NCI-H187 treated with DMSO at 0.1 percent for 48 hours (cell line): ENCODE results near the gene HOXD10.

ENCODE experiments used
- DNase-seq: peaks from one replicate; lab custom pipeline; 2025; lab: John Stamatoyannopoulos, UW

The HOXD10 gene

GRCh38 chr2:176107731-176108181 is 8.8 kb upstream of the HOXD10 start:
- no peak for DNase-seq

DNA sequence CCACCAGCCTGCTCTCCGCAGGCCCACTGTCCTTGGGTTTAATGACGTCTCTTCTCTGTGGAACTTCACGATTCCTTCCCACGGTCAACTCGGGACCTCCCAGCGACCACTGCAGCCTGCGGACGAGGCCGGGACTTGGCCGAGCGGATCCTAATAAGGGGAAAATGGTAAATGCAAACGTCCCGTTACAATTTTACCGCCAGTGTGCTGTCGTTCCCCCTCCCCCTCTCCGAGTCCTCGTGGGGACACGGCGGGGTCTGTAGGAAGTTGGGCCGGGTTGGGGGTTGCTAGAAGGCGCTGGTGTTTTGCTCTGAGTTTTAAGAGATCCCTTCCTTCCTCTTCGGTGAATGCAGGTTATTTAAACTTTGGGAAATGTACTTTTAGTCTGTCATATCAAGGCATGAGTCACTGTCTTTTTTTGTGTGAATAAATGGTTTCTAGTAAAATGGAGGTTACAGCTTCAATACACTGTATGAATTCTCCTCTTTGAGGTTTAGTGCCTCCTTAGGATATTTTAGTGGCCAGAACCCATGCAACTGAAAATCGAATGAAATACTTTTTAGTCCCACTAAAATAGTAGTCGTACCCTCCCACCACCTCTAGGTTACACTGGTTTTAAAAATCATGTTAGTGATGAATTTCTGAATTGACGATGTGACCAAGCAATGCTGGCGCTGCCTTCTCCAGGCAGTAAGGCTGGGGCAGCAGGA is 7.2 kb upstream of the HOXD10 start:
- no peak for DNase-seq

DNA sequence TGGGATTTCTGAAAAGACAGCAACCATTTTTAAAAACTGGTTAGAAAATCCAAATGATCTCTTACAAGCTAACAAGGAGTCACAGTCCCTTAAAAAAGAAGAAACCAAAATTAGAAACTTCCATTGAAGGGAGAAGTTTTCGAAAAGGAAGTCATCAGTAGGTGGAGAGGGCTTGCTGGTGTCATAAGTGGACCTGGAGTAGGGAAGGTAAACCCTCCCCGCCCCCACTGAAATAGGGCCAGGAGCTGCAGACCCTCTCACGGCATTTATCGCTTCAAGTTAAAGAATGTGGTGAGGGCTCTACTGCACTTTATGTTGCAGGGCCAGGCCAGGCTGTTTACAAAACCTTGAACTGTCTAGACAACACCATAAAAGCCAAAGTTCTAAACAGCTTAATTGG is 6.6 kb upstream of the HOXD10 start:
- no peak for DNase-seq

DNA sequence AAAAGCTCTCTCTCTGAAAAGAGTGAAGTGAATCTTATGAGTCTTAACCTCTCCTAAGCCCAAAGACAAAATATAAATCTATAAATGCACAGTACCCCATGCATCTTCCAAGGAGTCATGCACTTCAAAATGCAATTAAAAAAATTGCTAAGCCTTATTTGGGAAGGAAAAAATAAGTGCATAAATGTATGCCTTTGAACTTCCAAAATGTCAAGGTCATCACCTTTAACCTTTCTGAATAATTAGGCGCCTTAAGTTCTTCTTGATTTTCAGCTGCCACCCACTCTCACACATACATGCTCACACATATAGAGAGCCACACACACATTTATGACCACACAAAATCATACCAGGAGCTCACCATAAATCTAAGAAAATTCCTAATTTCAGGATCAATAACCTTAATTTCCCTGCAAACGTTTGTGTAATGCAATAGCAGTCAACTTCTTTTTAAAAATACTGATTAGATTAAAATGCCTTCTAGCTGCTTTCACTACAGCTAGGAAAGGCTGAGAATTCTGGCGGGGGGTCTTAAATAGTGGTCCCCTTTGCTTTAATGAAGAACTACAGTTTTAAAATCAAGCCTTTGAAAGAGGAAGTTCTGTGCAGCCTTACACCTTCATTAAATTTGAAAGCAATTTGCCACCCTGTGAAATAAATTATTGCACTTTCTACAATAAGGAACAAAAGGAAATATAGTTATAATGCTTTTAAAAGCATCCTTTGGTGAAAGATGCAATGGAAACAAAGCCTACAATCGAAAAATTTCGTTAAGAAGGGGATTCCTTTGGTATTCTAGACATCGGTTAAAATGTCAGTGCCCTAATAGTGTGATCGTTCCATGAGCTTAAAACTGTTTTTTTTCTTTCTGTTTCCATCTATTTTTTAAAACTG is 5.9 kb upstream of the HOXD10 start:
- no peak for DNase-seq

- DNase-seq = no peak
These were observed 5.3 kb upstream of the HOXD10 start for GRCh38 chr2:176111309-176111663.

- DNase-seq = no peak
These were observed 4.7 kb upstream of the HOXD10 start for GRCh38 chr2:176111846-176112374.

DNA sequence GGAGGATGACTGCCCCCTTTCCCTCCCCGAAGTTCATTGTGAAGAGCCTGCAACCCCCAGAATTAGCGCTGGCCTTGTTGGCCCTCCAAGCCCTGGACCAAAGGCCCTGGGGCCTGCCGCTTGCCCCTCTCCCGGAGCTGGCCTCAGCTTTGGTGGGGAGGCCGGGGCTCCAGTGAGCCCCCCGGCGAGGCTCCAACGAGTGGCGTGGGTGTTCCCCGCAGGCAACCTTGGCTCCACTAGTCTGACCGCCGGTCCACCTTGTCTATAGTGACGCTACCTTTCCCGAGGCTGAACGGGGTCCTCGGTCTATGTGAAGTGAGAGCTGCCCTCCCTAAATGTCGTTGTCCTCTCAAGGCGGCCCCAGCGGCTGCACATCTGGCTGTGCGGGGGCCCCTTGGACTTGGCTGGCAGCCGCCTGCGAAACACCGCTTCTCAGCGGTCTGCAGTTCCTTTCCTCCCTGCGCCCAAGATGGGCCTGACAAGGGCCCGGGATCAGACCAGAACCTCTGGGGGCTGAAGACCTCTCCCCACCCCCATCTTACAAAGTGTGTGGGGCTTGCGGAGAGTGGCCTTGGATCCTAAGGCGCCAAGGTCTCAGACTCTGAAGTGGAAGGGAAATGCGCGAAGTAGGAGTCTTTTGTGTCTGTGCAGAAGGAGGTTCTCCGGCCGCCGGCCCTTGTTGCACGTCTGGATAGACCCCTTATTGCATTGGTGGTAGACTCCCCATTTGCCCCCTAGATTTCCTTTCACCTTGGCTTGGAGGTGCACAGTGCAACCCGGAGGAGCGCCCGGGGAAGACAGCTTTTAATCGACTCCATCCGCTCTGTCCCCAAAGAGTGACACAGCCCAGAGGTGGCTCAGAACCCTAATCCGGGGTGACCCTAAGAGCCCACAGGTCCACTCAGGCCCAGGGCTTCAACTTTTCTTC is 3.9 kb upstream of the HOXD10 start:
- no peak for DNase-seq

DNA sequence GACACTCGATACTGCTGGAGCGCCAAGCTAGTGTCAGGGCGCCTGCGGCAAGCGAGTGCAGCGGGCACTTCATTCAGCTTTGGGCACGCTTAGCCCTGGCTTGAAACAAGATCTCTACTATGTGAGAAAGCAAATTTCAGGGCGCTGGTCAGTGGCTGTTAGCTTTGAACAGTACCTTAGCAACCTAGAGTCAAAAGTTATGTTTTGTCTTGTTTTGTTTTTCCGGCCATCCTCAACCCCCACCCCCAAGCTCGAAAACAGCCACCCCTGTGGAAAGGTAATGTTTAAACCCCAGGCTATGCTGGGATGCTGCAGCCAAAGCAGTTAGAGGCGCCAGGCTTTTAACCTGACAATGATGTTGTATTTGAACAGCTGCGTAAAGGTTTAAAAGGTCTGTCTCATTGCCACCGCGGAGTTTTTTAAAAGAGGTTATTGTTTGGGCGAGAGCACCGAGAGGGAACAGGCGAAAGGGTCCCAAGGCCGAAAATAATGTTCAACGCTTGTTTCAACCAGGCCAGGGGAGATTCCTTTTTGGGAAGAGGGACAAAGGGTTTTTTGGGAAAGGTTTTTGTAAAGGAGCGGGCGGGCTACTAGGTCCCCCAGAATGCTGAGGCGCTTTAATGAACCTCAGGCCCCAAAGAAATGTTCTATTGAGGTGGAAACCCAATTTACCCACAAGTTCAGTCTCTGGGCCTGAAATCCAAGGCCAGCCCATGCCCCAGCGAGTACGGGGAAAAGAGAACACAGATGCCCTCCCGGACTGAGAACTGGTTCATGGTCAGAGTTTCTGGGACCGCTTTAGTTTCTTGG is 2.3 kb upstream of the HOXD10 start:
- DNase-seq = no peak

DNA sequence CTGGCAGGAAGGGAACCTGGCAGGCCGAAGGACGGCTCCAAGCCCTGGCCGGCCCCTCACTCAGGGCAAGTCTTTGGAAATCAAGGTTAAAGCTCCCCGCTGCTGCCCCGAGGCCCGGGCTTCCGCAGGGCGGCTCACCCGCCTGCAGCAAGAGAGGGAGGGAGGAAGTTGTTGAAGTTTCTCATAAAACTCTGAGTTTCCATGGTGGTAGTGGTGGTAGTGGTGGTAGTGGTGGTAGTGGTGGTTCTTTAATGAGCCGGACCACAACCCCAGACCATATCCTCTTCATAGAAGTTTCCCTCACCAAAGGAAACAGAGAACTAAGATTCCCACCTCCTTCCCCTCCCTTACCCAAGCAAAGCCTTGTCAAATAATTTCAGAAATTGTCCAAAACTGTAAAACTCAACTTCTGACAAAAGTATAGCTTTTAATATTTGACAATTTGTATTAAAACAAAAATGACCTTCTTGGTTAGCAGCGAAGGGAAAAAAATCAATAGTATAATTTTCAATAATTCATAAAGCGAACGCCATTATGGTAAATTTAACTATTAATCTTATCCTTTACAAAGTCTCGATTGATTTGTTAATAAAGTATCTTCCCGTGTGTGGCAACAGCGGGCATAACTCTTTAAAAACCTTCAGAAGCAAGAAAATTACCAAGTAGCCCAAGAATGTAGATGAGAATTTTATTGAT is 1.5 kb upstream of the HOXD10 start:
- DNase-seq = no peak

GRCh38 chr2:176117162-176117822 is 714 bp downstream of the HOXD10 start:
- DNase-seq = no peak

- no peak for DNase-seq
These were observed 1.3 kb downstream of the HOXD10 start for GRCh38 chr2:176117823-176118371.

DNA sequence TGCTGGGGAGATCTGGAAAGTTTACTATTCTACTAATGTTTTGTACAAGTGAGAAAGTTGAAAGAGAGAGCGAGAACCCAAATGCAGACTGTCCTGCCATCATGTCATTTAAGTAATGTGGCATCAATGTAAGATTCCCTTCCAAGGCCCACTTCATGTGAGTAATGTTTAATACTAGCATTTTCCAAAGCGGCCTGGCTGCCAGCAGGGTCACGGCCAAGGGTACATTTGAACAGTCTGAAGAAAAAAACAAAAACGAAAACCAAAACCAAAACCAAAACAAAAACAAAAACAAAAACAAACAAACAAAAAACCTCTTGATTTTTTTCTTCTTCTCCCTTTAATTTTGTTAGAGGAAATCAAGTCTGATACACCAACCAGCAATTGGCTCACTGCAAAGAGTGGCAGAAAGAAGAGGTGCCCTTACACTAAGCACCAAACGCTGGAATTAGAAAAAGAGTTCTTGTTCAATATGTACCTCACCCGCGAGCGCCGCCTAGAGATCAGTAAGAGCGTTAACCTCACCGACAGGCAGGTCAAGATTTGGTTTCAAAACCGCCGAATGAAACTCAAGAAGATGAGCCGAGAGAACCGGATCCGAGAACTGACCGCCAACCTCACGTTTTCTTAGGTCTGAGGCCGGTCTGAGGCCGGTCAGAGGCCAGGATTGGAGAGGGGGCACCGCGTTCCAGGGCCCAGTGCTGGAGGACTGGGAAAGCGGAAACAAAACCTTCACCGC is 2.2 kb downstream of the HOXD10 start:
- no peak for DNase-seq

DNA sequence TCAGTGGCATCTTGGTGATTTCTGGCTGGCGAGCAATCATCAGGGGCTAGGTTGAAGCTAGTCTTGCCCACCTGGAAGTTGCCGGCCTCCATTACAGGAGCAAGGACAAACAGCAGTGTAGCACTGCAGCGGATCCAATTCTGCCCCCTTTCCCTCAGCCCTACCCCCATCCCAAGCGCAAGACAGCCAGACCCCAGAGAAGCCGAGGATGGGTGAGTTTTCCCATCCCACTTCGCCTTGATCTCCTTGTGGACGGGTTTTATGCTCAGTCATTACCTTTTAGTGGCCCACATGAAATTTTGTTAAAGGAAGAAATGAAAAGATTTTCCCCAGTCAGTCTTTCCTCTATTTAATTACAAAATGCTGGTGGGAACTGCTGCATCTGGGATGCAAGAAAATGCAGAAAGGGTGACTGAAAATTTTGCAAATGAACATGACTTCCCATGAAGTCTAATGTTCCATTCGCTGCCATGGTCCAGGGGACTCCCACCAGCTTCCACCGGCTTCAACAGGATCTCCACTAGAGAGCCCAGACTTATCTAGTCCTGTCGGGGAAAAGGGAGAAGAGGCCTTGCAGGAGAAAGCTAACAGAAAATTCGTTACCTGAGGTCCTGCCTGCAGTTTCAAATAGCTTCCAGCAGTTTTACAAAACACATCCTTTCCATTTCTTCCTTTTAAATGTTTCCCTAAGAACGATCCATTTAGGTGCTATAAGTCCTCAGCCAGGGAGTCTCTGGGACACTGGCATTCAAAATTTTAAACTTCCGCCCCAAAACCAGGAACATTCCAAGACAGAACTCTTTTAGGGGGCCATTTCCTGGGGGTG is 4.0 kb downstream of the HOXD10 start:
- DNase-seq = no peak

DNA sequence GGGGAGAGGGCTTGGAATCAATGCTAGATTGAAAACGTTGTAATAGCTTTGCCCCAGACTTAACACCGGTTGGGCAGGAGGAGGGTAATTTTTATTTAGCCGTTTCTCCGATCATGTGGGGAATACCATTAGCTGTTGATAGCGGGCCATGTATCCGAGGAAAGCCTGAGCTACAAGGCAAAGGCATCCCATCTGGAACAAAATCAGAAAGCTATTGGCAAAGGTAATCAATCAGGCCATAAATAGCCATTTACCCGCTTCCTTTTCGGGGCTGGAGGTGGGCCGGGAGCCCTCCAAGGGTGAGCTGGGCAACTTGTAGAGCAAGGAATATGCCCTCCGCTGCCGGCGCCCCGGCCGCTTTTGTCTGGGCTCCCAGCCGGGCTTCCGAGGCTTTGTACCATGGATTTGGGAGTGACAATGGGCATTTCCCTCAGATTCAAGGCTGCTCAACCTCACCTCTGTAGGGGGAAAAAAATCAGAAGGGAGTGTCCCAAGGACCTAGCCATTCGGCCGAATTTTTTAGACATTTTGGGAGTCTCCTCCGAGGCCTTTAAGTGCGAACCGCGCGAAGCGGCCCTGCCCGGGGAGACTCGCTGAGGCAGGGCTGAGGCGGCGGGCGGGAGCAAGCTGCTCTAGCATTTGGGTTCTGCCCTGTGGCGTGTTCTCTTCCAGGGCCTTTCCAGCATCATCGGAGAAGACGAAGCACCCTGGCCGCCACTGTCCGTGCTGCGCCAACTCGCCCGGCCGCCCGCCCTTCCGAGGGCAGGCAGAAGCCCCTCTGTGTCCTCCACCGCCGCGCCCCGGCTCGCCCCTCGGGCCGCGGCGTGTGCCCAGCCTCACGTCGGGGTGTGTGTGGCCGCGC is 4.8 kb downstream of the HOXD10 start:
- no peak for DNase-seq

GRCh38 chr2:176122052-176122682 is 5.6 kb downstream of the HOXD10 start:
- no peak for DNase-seq

GRCh38 chr2:176122683-176123410 is 6.3 kb downstream of the HOXD10 start, which contains the start of gene HOXD9:
Gene HOXD9, plus strand, starts transcription at chr2:176122719. Its CDS starts 50 bp downstream, at chr2:176122769.
- no peak for DNase-seq
